Naive thymus-derived CD4-positive, alpha-beta T cell (primary cell): ENCODE measurements around the gene PRPF6. TPM values are rescaled to one million over a fixed set of nuclear protein-coding genes. Genes with fewer than 3 reads are reported as not detected.

Source experiments
- ATAC-seq: fragments of 150-1000 bp; cut with Tn5 transposase; 2 replicates; pipeline ENCODE4 v1.10.0; 2021; ENCODE audit warnings: mild to moderate bottlenecking, moderate library complexity
- CTCF ChIA-PET: fragments of 350-600 bp; sonication (Branson Sonifier 250); formaldehyde crosslinking; loops from one replicate; lab custom pipeline; 2021; ENCODE audit warnings: antibody characterized with exemption; lab: Charles Lee
- POLR2A ChIA-PET: fragments of 350-600 bp; sonication (Branson Sonifier 250); formaldehyde crosslinking; loops from one replicate; lab custom pipeline; 2021; ENCODE audit warnings: antibody characterized with exemption, inconsistent platforms; lab: Charles Lee
- DNase-seq, 9 donors: peaks; one replicate each; pipeline versions ENCODE4 v3.0.0 to v3.0.0-alpha.2; 2020 to 2022; ENCODE audit warnings: mixed read lengths in 1 of 9
- H3K27ac ChIP-seq: one replicate; pipeline ENCODE4 v1.7.0; 2013; ENCODE audit warnings: mild to moderate bottlenecking, low read depth, low read length, moderate library complexity
- H3K27me3 ChIP-seq, 2 donors: one replicate each; pipeline ENCODE4 v1.7.0; 2013; ENCODE audit warnings: low read length in 2 of 2, mild to moderate bottlenecking in 2 of 2, moderate library complexity in 2 of 2; ENCODE audit not compliant: control insufficient read depth in 2 of 2, insufficient read depth in 2 of 2
- H3K36me3 ChIP-seq, 3 experiments: 1 replicate in 2 of 3; 2 replicates in 1 of 3; pipeline ENCODE4 v1.7.0; 2013; ENCODE audit warnings: low read length in 3 of 3, mild to moderate bottlenecking in 3 of 3, moderate library complexity in 1 of 3; ENCODE audit not compliant: insufficient read depth in 3 of 3, control insufficient read depth in 2 of 3
- H3K4me1 ChIP-seq, 2 donors: one replicate each; pipeline ENCODE4 v1.7.0; 2013; ENCODE audit warnings: low read length in 2 of 2, mild to moderate bottlenecking in 2 of 2, moderate library complexity in 1 of 2; ENCODE audit not compliant: control insufficient read depth in 2 of 2, insufficient read depth in 2 of 2
- H3K4me3 ChIP-seq: 2 replicates; pipeline ENCODE4 v1.7.0; 2013; ENCODE audit warnings: mild to moderate bottlenecking, low read length
- H3K9me3 ChIP-seq, 3 experiments: 1 replicate in 2 of 3; 2 replicates in 1 of 3; pipeline ENCODE4 v1.7.0; 2013; ENCODE audit warnings: low read length in 3 of 3; ENCODE audit not compliant: control insufficient read depth in 2 of 3
- H3K27ac Mint-ChIP-seq, 9 donors: one replicate each; pipeline ENCODE4 v1.8.0; 2020 to 2022; ENCODE audit warnings: mixed read lengths in 9 of 9, mild to moderate bottlenecking in 8 of 9, moderate library complexity in 5 of 9, inconsistent platforms in 2 of 9
- H3K27me3 Mint-ChIP-seq, 5 donors: one replicate each; pipeline ENCODE4 v1.8.0; 2021 to 2022; ENCODE audit warnings: mixed read lengths in 5 of 5, mild to moderate bottlenecking in 1 of 5
- H3K36me3 Mint-ChIP-seq, 5 donors: one replicate each; pipeline ENCODE4 v1.8.0; 2020 to 2022; ENCODE audit warnings: mixed read lengths in 5 of 5, mild to moderate bottlenecking in 3 of 5, inconsistent platforms in 1 of 5
- H3K4me1 Mint-ChIP-seq, 7 donors: one replicate each; pipeline ENCODE4 v1.8.0; 2020 to 2022; ENCODE audit warnings: mixed read lengths in 7 of 7, mild to moderate bottlenecking in 3 of 7, inconsistent platforms in 1 of 7
- H3K4me3 Mint-ChIP-seq, 10 donors: one replicate each; pipeline ENCODE4 v1.8.0; 2020 to 2022; ENCODE audit warnings: mild to moderate bottlenecking in 10 of 10, mixed read lengths in 10 of 10, moderate library complexity in 6 of 10, inconsistent platforms in 2 of 10
- H3K9me3 Mint-ChIP-seq, 11 donors: one replicate each; pipeline ENCODE4 v1.8.0; 2020 to 2022; ENCODE audit warnings: mixed read lengths in 11 of 11, mild to moderate bottlenecking in 4 of 11, inconsistent platforms in 1 of 11, moderate library complexity in 1 of 11
- intact Hi-C, 2 donors: fragments of 100-400 bp; cut with micrococcal nuclease; formaldehyde crosslinking; loops; one replicate each; pipeline ENCODE4 v1.15.1; 2023
- polyA plus RNA-seq, 2 donors: library from polyadenylated mRNA; unstranded; fragments of 300-500 nt; fragmentation: Illumina TruSeq; gene quantifications; one replicate each; pipeline ENCODE4 v1.2.3, GENCODE V29; 2021
- total RNA-seq, 6 experiments: library from RNA in 5 of 6; stranded (reverse) in 5 of 6; gene quantifications; 1 replicate in 5 of 6; 2 replicates in 1 of 6; pipeline ENCODE4 v1.2.3 and lab custom pipeline; 2021 to 2026

The PRPF6 gene
- total and polyA plus RNA-seq, 7 experiments from 2014 or later, result 71.2 to 127 (median 86.9) TPM

GRCh38 chr20:63978319-63979228 lies 2.4 kb upstream of the PRPF6 start:
- Mint-ChIP-seq H3K4me3 (peak overlapping the region; percentile 75 to 96 (median 84)), H3K27me3 (no peaks in the 10 kb centered on the region), H3K4me1 (peaks cover 63 to 77% (median 73%) of the 10 kb centered on the region in 7 donors), H3K9me3 (peaks cover 0 to 5% (median 0%) of the 10 kb centered on the region in 11 donors), H3K36me3 (peaks cover 0 to 29% (median 14%) of the 10 kb centered on the region in 5 donors), H3K27ac (peak overlapping the region; percentile 66 to 93 (median 88))
- intact Hi-C loops, result loop anchor here (1.0 to 5.0 kb wide), 3 partner anchors 34 to 241 kb away; partner anchors contain the start of genes LIME1 (in 1 of the 2) and SLC2A4RG (in 1 of the 2)
- peak overlapping the region; percentile 65 for H3K4me3 ChIP-seq
- CTCF ChIA-PET, result interaction anchor here (0.6 to 2.3 kb wide), 4 partner anchors 10 to 277 kb away, joined by 3 to 27 read pairs (median 4); no protein-coding TSS in a partner anchor
- peaks cover 34 to 56% of the 10 kb centered on the region in 2 donors for H3K4me1 ChIP-seq
- DNase-seq, result peak in 6 of 9 donors; percentile 27 to 84 (median 38)
- H3K9me3 ChIP-seq, result no peaks in the 10 kb centered on the region
- no peak for ATAC-seq
- POLR2A ChIA-PET, result interaction anchor here (0.6 to 2.5 kb wide), 13 partner anchors 12 to 337 kb away, joined by 3 to 37 read pairs (median 5); partner anchors contain the start of genes LIME1, OPRL1, RGS19 and TPD52L2
- H3K36me3 ChIP-seq, result peaks cover 0 to 25% (median 5%) of the 10 kb centered on the region in 3 experiments
- peak overlapping the region; percentile 78 for H3K27ac ChIP-seq
- no peaks in the 10 kb centered on the region for H3K27me3 ChIP-seq

GRCh38 chr20:63979229-63979556 lies 1.7 kb upstream of the PRPF6 start:
- H3K27ac ChIP-seq, result peak overlapping the region; percentile 78
- Mint-ChIP-seq H3K36me3 (peaks cover 0 to 27% (median 14%) of the 10 kb centered on the region in 5 donors), H3K9me3 (peaks cover 0 to 5% (median 0%) of the 10 kb centered on the region in 11 donors), H3K27me3 (no peaks in the 10 kb centered on the region), H3K4me3 (peak overlapping the region; percentile 49 to 96 (median 82)), H3K4me1 (peaks cover 58 to 72% (median 67%) of the 10 kb centered on the region in 7 donors), H3K27ac (peak overlapping the region in 2 of 9 donors; percentile 38 to 91)
- ChIA-PET POLR2A (interaction anchor here (0.6 to 2.5 kb wide), 13 partner anchors 22 to 1854 kb away, joined by 3 to 37 read pairs (median 7); partner anchors contain the start of genes LIME1, OPRL1, RGS19 and TPD52L2), CTCF (interaction anchor here (0.7 to 2.3 kb wide), 4 partner anchors 10 to 85 kb away, joined by 3 to 27 read pairs (median 4); no protein-coding TSS in a partner anchor)
- no peaks in the 10 kb centered on the region for H3K27me3 ChIP-seq
- peaks cover 34 to 49% of the 10 kb centered on the region in 2 donors for H3K4me1 ChIP-seq
- peaks cover 0 to 31% (median 5%) of the 10 kb centered on the region in 3 experiments for H3K36me3 ChIP-seq
- intact Hi-C loops, result loop anchor here (1.0 to 5.0 kb wide), 3 partner anchors 33 to 242 kb away; partner anchors contain the start of genes LIME1 (in 1 of the 2) and SLC2A4RG (in 1 of the 2)
- DNase-seq (no peak), ATAC-seq (no peak)
- H3K4me3 ChIP-seq, result peak overlapping the region; percentile 65
- H3K9me3 ChIP-seq, result no peaks in the 10 kb centered on the region

GRCh38 chr20:63979557-63980316 lies 1.2 kb upstream of the PRPF6 start, which contains the start of gene SAMD10:
SAMD10 (minus strand) TSS chr20:63979642; CDS start chr20:63979467, 175 bp downstream.
- Histone ChIP-seq H3K27ac (peak within 1 kb of the TSS; percentile 95), H3K27me3 (no peaks in the 10 kb centered on the region), H3K4me1 (peaks cover 34 to 47% of the 10 kb centered on the region in 2 donors), H3K9me3 (no peaks in the 10 kb centered on the region), H3K36me3 (peaks cover 4 to 32% (median 8%) of the 10 kb centered on the region in 3 experiments), H3K4me3 (peak within 1 kb of the TSS; percentile 78)
- ChIA-PET POLR2A (interaction anchor here (0.6 to 2.5 kb wide), 25 partner anchors 12 to 1855 kb away, joined by 3 to 37 read pairs (median 4); partner anchors contain the start of genes DNAJC5, LIME1, OPRL1 and PPDPF), CTCF (interaction anchor here (0.7 to 2.3 kb wide), 13 partner anchors 11 to 190 kb away, joined by 3 to 27 read pairs (median 4); no protein-coding TSS in a partner anchor)
- DNase-seq, result peak; percentile 42 to 83 (median 65)
- Mint-ChIP-seq H3K9me3 (peaks cover 0 to 5% (median 0%) of the 10 kb centered on the region in 11 donors), H3K27me3 (no peaks in the 10 kb centered on the region), H3K4me1 (peaks cover 60 to 75% (median 69%) of the 10 kb centered on the region in 7 donors), H3K4me3 (peak within 1 kb of the TSS; percentile 88 to 97 (median 95)), H3K36me3 (peaks cover 4 to 30% (median 18%) of the 10 kb centered on the region in 5 donors), H3K27ac (peak within 1 kb of the TSS; percentile 87 to 99 (median 96))
- intact Hi-C loops, result loop anchor here (1.0 to 5.0 kb wide), 12 partner anchors 23 to 459 kb away; partner anchors contain the start of genes LIME1 (in 1 of the 2), PPDPF (in 1 of the 2), SLC2A4RG (in 1 of the 2) and UCKL1 (in 1 of the 2)
- peak; percentile 40 for ATAC-seq

- H3K4me1 ChIP-seq, result peaks cover 34 to 47% of the 10 kb centered on the region in 2 donors
- H3K4me3 Mint-ChIP-seq, result peak overlapping the region; percentile 88 to 97 (median 95)
- H3K27ac ChIP-seq, result peak overlapping the region; percentile 95
- peak overlapping the region; percentile 78 for H3K4me3 ChIP-seq
- peaks cover 0 to 5% (median 0%) of the 10 kb centered on the region in 11 donors for H3K9me3 Mint-ChIP-seq
- peak in 6 of 9 donors; percentile 23 to 44 (median 43) for DNase-seq
- no peaks in the 10 kb centered on the region for H3K27me3 ChIP-seq
- H3K27me3 Mint-ChIP-seq, result no peaks in the 10 kb centered on the region
- peak; percentile 42 for ATAC-seq
- ChIA-PET POLR2A (interaction anchor here (0.6 to 2.5 kb wide), 27 partner anchors 12 to 460 kb away, joined by 3 to 37 read pairs (median 4); partner anchors contain the start of genes DNAJC5, GMEB2, LIME1 and PPDPF), CTCF (interaction anchor here (0.8 to 2.3 kb wide), 16 partner anchors 11 to 272 kb away, joined by 3 to 27 read pairs (median 4); partner anchors contain the start of genes ARFRP1 and ZGPAT)
- H3K27ac Mint-ChIP-seq, result peak overlapping the region; percentile 87 to 99 (median 96)
- H3K36me3 ChIP-seq, result peaks cover 10 to 32% (median 15%) of the 10 kb centered on the region in 3 experiments
- peaks cover 4 to 30% (median 20%) of the 10 kb centered on the region in 5 donors for H3K36me3 Mint-ChIP-seq
- intact Hi-C loops, result loop anchor here (1.0 to 5.0 kb wide), 9 partner anchors 24 to 460 kb away; partner anchors contain the start of genes PPDPF (in 1 of the 2) and UCKL1 (in 1 of the 2)
- H3K4me1 Mint-ChIP-seq, result peaks cover 58 to 77% (median 68%) of the 10 kb centered on the region in 7 donors
- H3K9me3 ChIP-seq, result no peaks in the 10 kb centered on the region
These were observed 571 bp upstream of the PRPF6 start for GRCh38 chr20:63980317-63980805.

- H3K4me1 ChIP-seq, result peaks cover 28 to 34% of the 10 kb centered on the region in 2 donors
- H3K4me1 Mint-ChIP-seq, result peaks cover 34 to 58% (median 48%) of the 10 kb centered on the region in 7 donors
- CTCF ChIA-PET, result interaction anchor here (1.6 kb wide), 1 partner anchor 9 kb away, joined by 5 read pairs; no protein-coding TSS in a partner anchor
- H3K9me3 ChIP-seq, result no peaks in the 10 kb centered on the region
- H3K27ac Mint-ChIP-seq, result peak overlapping the region in 7 of 9 donors; percentile 57 to 91 (median 71)
- no peak overlapping the region for H3K27ac ChIP-seq
- DNase-seq (no peak), ATAC-seq (no peak)
- H3K27me3 Mint-ChIP-seq, result no peaks in the 10 kb centered on the region
- H3K27me3 ChIP-seq, result no peaks in the 10 kb centered on the region
- POLR2A ChIA-PET, result interaction anchor here (0.7 to 1.3 kb wide), 4 partner anchors 12 to 289 kb away, joined by 3 read pairs; partner anchors contain the start of gene UCKL1
- peaks cover 14 to 51% (median 17%) of the 10 kb centered on the region in 3 experiments for H3K36me3 ChIP-seq
- intact Hi-C loops, result loop anchor here in 1 of 2 donors (5.0 kb wide), 1 partner anchor 346 kb away; no protein-coding TSS in a partner anchor
- peak overlapping the region; percentile 48 to 97 (median 85) for H3K4me3 Mint-ChIP-seq
- peaks cover 9 to 29% (median 22%) of the 10 kb centered on the region in 5 donors for H3K36me3 Mint-ChIP-seq
- peaks cover 0 to 5% (median 0%) of the 10 kb centered on the region in 11 donors for H3K9me3 Mint-ChIP-seq
- H3K4me3 ChIP-seq, result no peak overlapping the region
These were observed 2.0 kb downstream of the PRPF6 start for GRCh38 chr20:63982937-63983336.
